Esophagus muscularis mucosa (tissue), 4 donors: ENCODE measurements around the gene KRT12. TPM values are rescaled to one million over a fixed set of nuclear protein-coding genes. Genes with fewer than 3 reads are reported as not detected.

Experiments
- DNase-seq: peaks from one replicate; pipeline ENCODE4 v3.0.0-alpha.2; 2017; ENCODE audit errors: extremely low spot score
- H3K27ac ChIP-seq, 4 donors: fragments of 200-600 bp; sonication (generic); replicated peaks in 1 of 4; 1 replicate in 3 of 4; 2 replicates in 1 of 4; pipeline ENCODE4 v1.5.1; 2016 to 2019; ENCODE audit warnings: mild to moderate bottlenecking in 1 of 4
- H3K27me3 ChIP-seq, 4 donors: fragments of 200-600 bp; sonication (generic); one replicate each; pipeline versions ENCODE4 v1.5.1 to v1.6.0; 2016 to 2019
- H3K36me3 ChIP-seq, 4 donors: fragments of 200-600 bp; sonication (generic); one replicate each; pipeline ENCODE4 v1.5.1; 2016 to 2019
- H3K4me1 ChIP-seq, 4 donors: fragments of 200-600 bp; sonication (generic); one replicate each; pipeline ENCODE4 v1.5.1; 2016 to 2019
- H3K4me3 ChIP-seq, 4 donors: fragments of 200-600 bp; sonication (generic); 1 replicate in 2 of 4; 2 replicates in 2 of 4; pipeline ENCODE4 v1.5.1; 2016 to 2019; ENCODE audit warnings: mild to moderate bottlenecking in 4 of 4, moderate library complexity in 1 of 4
- H3K9me3 ChIP-seq, 4 donors: fragments of 200-600 bp; sonication (generic); 1 replicate in 3 of 4; 2 replicates in 1 of 4; pipeline ENCODE4 v1.5.1; 2016 to 2019
- EP300 ChIP-seq: sonication (generic); formaldehyde crosslinking; IDR thresholded peaks from one replicate; pipeline ENCODE4 v1.6.1; 2017; ENCODE audit warnings: antibody characterized with exemption
- POLR2A ChIP-seq: fragments of 450-650 bp; IDR thresholded peaks from one replicate; pipeline ENCODE4 v1.6.1; 2017; ENCODE audit warnings: antibody characterized with exemption, moderate library complexity, mild to moderate bottlenecking, low read depth
- POLR2AphosphoS5 ChIP-seq, 2 donors: sonication (generic); formaldehyde crosslinking; IDR thresholded peaks; one replicate each; pipeline ENCODE4 v1.6.1; 2017; ENCODE audit warnings: antibody characterized with exemption in 2 of 2
- WGBS: methylation state at CpG from one replicate; pipeline ENCODE4 v1.1.5; 2018; 5-methylcytosine and 5-hydroxymethylcytosine counted together
- intact Hi-C: fragments of 100-400 bp; cut with DNase I; formaldehyde crosslinking; loops from one replicate; pipeline ENCODE4 v1.15.1; 2023
- total RNA-seq, 4 donors: library from RNA; depleted of rRNA; stranded (reverse); fragments of >200 nt; gene quantifications; one replicate each; pipeline versions ENCODE4 v1.1.0 to v1.2.1, GENCODE V29; 2016
- TF ChIP-seq, protein P1 (sequence below), 3 experiments: fragments of 200-600 bp in 2 of 3; fragments of 450-650 bp in 1 of 3; sonication (generic) in 2 of 3; IDR thresholded peaks; one replicate each; pipeline ENCODE4 v1.5.1; 2017 to 2019; ENCODE audit warnings: antibody characterized with exemption in 3 of 3, mild to moderate bottlenecking in 2 of 3, moderate library complexity in 1 of 3

KRT12 gene
- total RNA-seq, 4 donors from 2014 or later, result not detected

DNA sequence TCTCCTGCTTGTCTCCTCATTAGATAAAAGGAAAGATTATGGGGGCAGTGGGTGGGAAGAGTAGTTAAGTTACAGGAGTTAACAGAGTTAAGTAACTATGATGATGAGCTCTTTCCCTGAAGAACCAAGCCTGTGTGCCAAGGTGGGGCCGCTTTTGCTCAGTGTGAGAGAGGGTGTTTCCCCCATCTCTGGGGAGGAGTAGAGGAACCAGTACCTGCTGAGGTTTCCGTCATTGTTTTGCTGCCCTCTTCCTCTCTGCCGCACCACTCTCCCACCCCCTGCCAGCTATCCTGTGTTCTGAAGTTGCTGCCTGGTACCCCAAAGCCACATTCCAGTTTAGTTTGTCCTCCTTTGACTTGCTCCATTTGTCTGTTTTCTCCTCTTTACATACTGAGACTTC, 23.8 kb downstream of the KRT12 start:
- Histone ChIP-seq H3K9me3 (no peaks in the 10 kb centered on the region), H3K4me3 (no peak overlapping the region), H3K27ac (no peak overlapping the region), H3K4me1 (no peaks in the 10 kb centered on the region), H3K27me3 (no peaks in the 10 kb centered on the region), H3K36me3 (no peaks in the 10 kb centered on the region)
- DNase-seq, result no peak
- WGBS, result 74% methylated on average over 3 of the region's 3 CpGs
- TF ChIP-seq POLR2A (no peak), EP300 (no peak), POLR2AphosphoS5 (IDR thresholded peaks at IDR 0.05) (no peak)
- TF ChIP-seq, protein P1, sequence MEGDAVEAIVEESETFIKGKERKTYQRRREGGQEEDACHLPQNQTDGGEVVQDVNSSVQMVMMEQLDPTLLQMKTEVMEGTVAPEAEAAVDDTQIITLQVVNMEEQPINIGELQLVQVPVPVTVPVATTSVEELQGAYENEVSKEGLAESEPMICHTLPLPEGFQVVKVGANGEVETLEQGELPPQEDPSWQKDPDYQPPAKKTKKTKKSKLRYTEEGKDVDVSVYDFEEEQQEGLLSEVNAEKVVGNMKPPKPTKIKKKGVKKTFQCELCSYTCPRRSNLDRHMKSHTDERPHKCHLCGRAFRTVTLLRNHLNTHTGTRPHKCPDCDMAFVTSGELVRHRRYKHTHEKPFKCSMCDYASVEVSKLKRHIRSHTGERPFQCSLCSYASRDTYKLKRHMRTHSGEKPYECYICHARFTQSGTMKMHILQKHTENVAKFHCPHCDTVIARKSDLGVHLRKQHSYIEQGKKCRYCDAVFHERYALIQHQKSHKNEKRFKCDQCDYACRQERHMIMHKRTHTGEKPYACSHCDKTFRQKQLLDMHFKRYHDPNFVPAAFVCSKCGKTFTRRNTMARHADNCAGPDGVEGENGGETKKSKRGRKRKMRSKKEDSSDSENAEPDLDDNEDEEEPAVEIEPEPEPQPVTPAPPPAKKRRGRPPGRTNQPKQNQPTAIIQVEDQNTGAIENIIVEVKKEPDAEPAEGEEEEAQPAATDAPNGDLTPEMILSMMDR (IDR thresholded peaks at IDR 0.05), result no peak
- intact Hi-C loops, result no loop called here

DNA sequence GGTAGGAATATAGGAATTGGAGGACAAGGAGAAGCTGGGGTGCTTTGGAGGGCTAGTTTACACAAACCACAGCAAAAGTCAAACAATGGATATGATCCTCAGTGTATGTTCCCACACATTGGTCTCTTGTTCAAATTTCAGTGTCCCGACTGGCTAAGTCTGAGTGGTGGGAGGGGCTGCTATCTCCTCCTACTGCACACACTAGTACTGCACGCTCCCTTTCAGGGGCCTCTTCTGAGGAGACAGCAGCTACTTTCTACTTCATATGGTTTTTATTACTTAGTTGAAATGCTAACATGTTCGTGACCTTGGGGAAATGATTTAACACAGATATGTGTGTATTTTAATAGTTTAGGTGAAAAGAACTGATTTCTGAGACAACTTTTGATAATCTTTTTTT, 25.8 kb downstream of the KRT12 start:
- 79% methylated on average over 3 of the region's 3 CpGs for WGBS
- intact Hi-C loops, result no loop called here
- Histone ChIP-seq H3K27me3 (no peaks in the 10 kb centered on the region), H3K36me3 (peaks cover 0 to 3% (median under 1%) of the 10 kb centered on the region in 4 donors), H3K27ac (no peak overlapping the region), H3K4me3 (no peak overlapping the region), H3K4me1 (no peaks in the 10 kb centered on the region), H3K9me3 (no peaks in the 10 kb centered on the region)
- no peak for DNase-seq
- TF ChIP-seq EP300, result no peak
- TF ChIP-seq, protein P1 (IDR thresholded peaks at IDR 0.05), result no peak
- TF ChIP-seq POLR2A, result no peak
- no peak for TF ChIP-seq POLR2AphosphoS5 (IDR thresholded peaks at IDR 0.05)

DNA sequence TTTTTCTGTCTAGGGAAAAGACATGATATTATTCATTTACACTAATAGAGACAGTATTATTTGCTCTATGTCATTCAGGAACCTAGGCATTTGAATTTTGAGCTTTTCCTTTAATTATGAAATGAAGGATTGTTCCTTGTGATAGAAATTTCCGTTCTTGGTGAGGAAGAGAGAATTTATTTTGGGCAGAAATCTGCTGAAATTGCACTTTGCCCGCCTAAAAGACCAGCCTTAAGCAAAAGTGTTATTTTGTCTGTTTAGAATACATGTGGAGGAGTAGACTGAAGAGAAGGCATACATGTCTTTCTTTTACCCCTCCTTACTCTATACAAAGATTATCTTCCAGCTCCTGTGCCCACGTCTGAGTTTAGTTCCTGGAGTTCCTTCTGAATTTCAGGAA, 27.8 kb downstream of the KRT12 start:
- Histone ChIP-seq H3K4me3 (no peak overlapping the region), H3K27ac (no peak overlapping the region), H3K4me1 (no peaks in the 10 kb centered on the region), H3K9me3 (no peaks in the 10 kb centered on the region), H3K27me3 (no peaks in the 10 kb centered on the region), H3K36me3 (peaks cover 0 to 23% (median 12%) of the 10 kb centered on the region in 4 donors)
- TF ChIP-seq, protein P1 (IDR thresholded peaks at IDR 0.05), result no peak
- TF ChIP-seq EP300, result no peak
- TF ChIP-seq POLR2AphosphoS5 (IDR thresholded peaks at IDR 0.05), result no peak
- no peak for TF ChIP-seq POLR2A
- intact Hi-C loops, result no loop called here
- DNase-seq, result no peak
- 84% methylated on average over 3 of the region's 3 CpGs for WGBS

DNA sequence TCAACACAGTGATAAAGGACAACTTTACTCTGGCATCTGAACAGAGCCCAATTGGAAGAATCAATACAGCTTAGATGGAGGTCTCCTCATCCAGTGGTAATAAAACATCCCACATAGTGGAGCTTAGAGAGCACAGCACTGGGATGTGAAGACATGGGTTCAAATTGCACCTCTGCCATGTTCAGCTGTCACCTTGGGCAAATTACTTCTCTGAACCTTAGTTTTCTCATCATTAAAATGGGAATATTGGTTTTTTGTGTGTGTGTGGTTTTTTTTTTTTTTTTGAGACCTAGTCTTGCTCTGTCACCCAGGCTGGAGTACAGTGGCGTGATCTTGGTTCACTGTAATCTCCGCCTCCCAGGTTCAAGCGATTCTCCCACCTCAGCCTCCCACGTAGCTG, 31.0 kb downstream of the KRT12 start:
- H3K36me3 ChIP-seq, result peaks cover 0 to 24% (median 12%) of the 10 kb centered on the region in 4 donors
- no peak for DNase-seq
- 98% methylated on average over 4 of the region's 4 CpGs for WGBS
- H3K4me1 ChIP-seq, result no peaks in the 10 kb centered on the region
- TF ChIP-seq EP300, result no peak
- H3K4me3 ChIP-seq, result no peak overlapping the region
- no peaks in the 10 kb centered on the region for H3K9me3 ChIP-seq
- no peak overlapping the region for H3K27ac ChIP-seq
- intact Hi-C loops, result no loop called here
- H3K27me3 ChIP-seq, result no peaks in the 10 kb centered on the region

DNA sequence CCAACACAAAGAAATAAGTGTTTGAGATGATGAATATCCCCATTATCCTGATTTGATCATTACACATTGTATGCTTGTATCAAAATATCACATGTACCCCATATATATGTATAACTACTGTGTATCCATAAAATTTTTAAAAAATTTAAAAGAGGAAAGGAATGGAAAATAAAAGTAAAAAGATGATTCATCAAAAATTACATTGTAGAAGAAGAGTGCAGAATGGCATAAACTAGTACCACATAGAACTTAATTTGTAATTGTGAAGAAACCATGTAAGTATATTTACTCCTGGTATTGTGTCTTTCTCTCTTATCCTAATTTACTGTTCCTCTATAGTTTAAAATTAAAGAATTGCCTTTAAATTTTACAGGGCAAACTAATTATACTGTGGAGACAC, 33.1 kb downstream of the KRT12 start:
- no peak for DNase-seq
- no peaks in the 10 kb centered on the region for H3K27me3 ChIP-seq
- peaks cover 0 to 24% (median 12%) of the 10 kb centered on the region in 4 donors for H3K36me3 ChIP-seq
- no peaks in the 10 kb centered on the region for H3K9me3 ChIP-seq
- intact Hi-C loops, result no loop called here
- H3K4me3 ChIP-seq, result no peak overlapping the region
- H3K27ac ChIP-seq, result no peak overlapping the region
- peaks cover 0 to 10% (median 9%) of the 10 kb centered on the region in 4 donors for H3K4me1 ChIP-seq
- TF ChIP-seq EP300 (no peak), POLR2A (no peak), POLR2AphosphoS5 (IDR thresholded peaks at IDR 0.05) (no peak)
- TF ChIP-seq, protein P1 (IDR thresholded peaks at IDR 0.05), result no peak
